OCI-LY3 (cell line): Measurements from ENCODE around the gene HTR3B.

Source experiments
- CTCF ChIP-seq: fragments of 200-600, 300-600 bp; sonication (generic); IDR thresholded peaks from 2 replicates; pipeline ENCODE4 v1.5.1; 2014; ENCODE audit warnings: antibody characterized with exemption, low read length, low read depth
- EZH2phosphoT487 ChIP-seq: fragments of 200-600 bp; shearing (Covaris generic); IDR thresholded peaks from 2 replicates; pipeline ENCODE4 v1.6.1; 2018; ENCODE audit warnings: antibody characterized with exemption, mixed run types, low read depth

- no peak for TF ChIP-seq CTCF
- TF ChIP-seq EZH2phosphoT487, result no peak
Observed at GRCh38 chr11:113885897-113886296, 18.7 kb upstream of the HTR3B start.
